Measurements from ENCODE around the gene ACTA2. TPM values are rescaled to one million over a fixed set of nuclear protein-coding genes. Genes with fewer than 3 reads are reported as not detected.

The ACTA2 gene
- total RNA-seq, 4 donors from 2014 or later = 64.6 to 1,343 (median 285) TPM

GRCh38 chr10:88987840-88988239 is 35.3 kb upstream of the ACTA2 start:
- 25 to 70% methylated on average over 2 of the region's 2 CpGs for WGBS, 2 donors
- no peaks in the 10 kb centered on the region for H3K9me3 ChIP-seq
- no peak overlapping the region for H3K4me3 ChIP-seq
- peaks cover 4 to 65% (median 12%) of the 10 kb centered on the region in 3 donors for H3K4me1 ChIP-seq
- TF ChIP-seq CTCF (IDR thresholded peaks at IDR 0.05) (no peak), POLR2A (IDR thresholded peaks at IDR 0.05) (no peak)
- no peaks in the 10 kb centered on the region for H3K36me3 ChIP-seq
- no peaks in the 10 kb centered on the region for H3K27me3 ChIP-seq
- DNase-seq = no peak
- intact Hi-C loops (cut with DNase I) = loop anchor here (5.0 kb wide), 1 partner anchor 51 kb away; no protein-coding TSS in a partner anchor
- H3K27ac ChIP-seq = peak overlapping the region in 2 of 4 donors; percentile 36 to 60

GRCh38 chr10:88987243-88987725 is 34.7 kb upstream of the ACTA2 start:
- Histone ChIP-seq H3K27me3 (no peaks in the 10 kb centered on the region), H3K36me3 (no peaks in the 10 kb centered on the region), H3K9me3 (no peaks in the 10 kb centered on the region), H3K27ac (peak overlapping the region; percentile 4 to 60 (median 32)), H3K4me3 (no peak overlapping the region), H3K4me1 (peaks cover 4 to 59% (median 12%) of the 10 kb centered on the region in 3 donors)
- no peak for DNase-seq
- intact Hi-C loops (cut with DNase I) = loop anchor here (5.0 kb wide), 1 partner anchor 50 kb away; no protein-coding TSS in a partner anchor
- no peak for TF ChIP-seq POLR2A (IDR thresholded peaks at IDR 0.05)
- TF ChIP-seq CTCF (IDR thresholded peaks at IDR 0.05) = no peak

- H3K36me3 ChIP-seq = no peaks in the 10 kb centered on the region
- DNase-seq = no peak
- intact Hi-C loops (cut with DNase I) = loop anchor here (5.0 kb wide), 1 partner anchor 49 kb away; no protein-coding TSS in a partner anchor
- H3K4me3 ChIP-seq = no peak overlapping the region
- H3K4me1 ChIP-seq = peaks cover 4 to 57% (median 12%) of the 10 kb centered on the region in 3 donors
- peak overlapping the region in 3 of 4 donors; percentile 39 to 60 (median 53) for H3K27ac ChIP-seq
- no peaks in the 10 kb centered on the region for H3K9me3 ChIP-seq
- WGBS, 2 donors = 20 to 23% methylated on average over 2 of the region's 2 CpGs
- no peaks in the 10 kb centered on the region for H3K27me3 ChIP-seq
- peak in 5 of 6 experiments; percentile 58 to 82 (median 72) for TF ChIP-seq CTCF (IDR thresholded peaks at IDR 0.05)
- no peak for TF ChIP-seq POLR2A (IDR thresholded peaks at IDR 0.05)
Measured at GRCh38 chr10:88986549-88987242, 34.1 kb upstream of the ACTA2 start.

- no peaks in the 10 kb centered on the region for H3K36me3 ChIP-seq
- no peaks in the 10 kb centered on the region for H3K9me3 ChIP-seq
- H3K4me3 ChIP-seq = no peak overlapping the region
- peaks cover 1 to 69% (median 13%) of the 10 kb centered on the region in 3 donors for H3K4me1 ChIP-seq
- H3K27me3 ChIP-seq = no peaks in the 10 kb centered on the region
- TF ChIP-seq POLR2A (IDR thresholded peaks at IDR 0.05) (no peak), CTCF (IDR thresholded peaks at IDR 0.05) (no peak)
- no peak for DNase-seq
- intact Hi-C loops (cut with DNase I) = no loop called here
- H3K27ac ChIP-seq = peak overlapping the region in 3 of 4 donors; percentile 55 to 81 (median 59)
Measured at GRCh38 chr10:88984525-88984924, 32.0 kb upstream of the ACTA2 start.

- whole genome bisulfite sequencing, 2 donors = 28 to 64% methylated on average over 1 of the region's 1 CpG
- no peaks in the 10 kb centered on the region for H3K27me3 ChIP-seq
- TF ChIP-seq POLR2A (IDR thresholded peaks at IDR 0.05) = no peak
- no peaks in the 10 kb centered on the region for H3K9me3 ChIP-seq
- DNase-seq = no peak
- H3K36me3 ChIP-seq = no peaks in the 10 kb centered on the region
- H3K27ac ChIP-seq = peak overlapping the region in 3 of 4 donors; percentile 55 to 81 (median 59)
- H3K4me3 ChIP-seq = no peak overlapping the region
- intact Hi-C loops (cut with DNase I) = no loop called here
- H3K4me1 ChIP-seq = peaks cover 0 to 69% (median 12%) of the 10 kb centered on the region in 3 donors
Measured at GRCh38 chr10:88983939-88984338, 31.4 kb upstream of the ACTA2 start.
